Endothelial cell of umbilical vein (primary cell): ENCODE data around the gene ZDHHC13. TPM values are rescaled to one million over a fixed set of nuclear protein-coding genes. Genes with fewer than 3 reads are reported as not detected.

Experiments
- BruUV-seq: library from RNA; stranded (reverse); fragments of 400-500 nt; replicated peaks from 2 replicates; lab custom pipeline; 2021; lab: Mats Ljungman, UMichigan
- CTCF ChIA-PET: fragments of 300-600, 350-600 bp; sonication (Branson Sonifier 250); formaldehyde crosslinking; loops from one replicate; lab custom pipeline; 2021; ENCODE audit warnings: antibody characterized with exemption, inconsistent platforms; lab: Charles Lee
- POLR2A ChIA-PET: fragments of 300-600, 350-600 bp; sonication (Branson Sonifier 250); formaldehyde crosslinking; loops from one replicate; lab custom pipeline; 2021; ENCODE audit warnings: antibody characterized with exemption, inconsistent platforms; lab: Charles Lee
- DNase-seq: peaks from one replicate; pipeline ENCODE4 v3.0.0-alpha.2; 2011; ENCODE audit warnings: low read depth, low spot score
- FAIRE-seq: peaks from 2 replicates; lab custom pipeline; 2011; peaks lifted over from hg19 to GRCh38; lab: Jason Lieb, UNC
- H2AFZ ChIP-seq: 2 replicates; pipeline ENCODE4 v1.6.0; 2012; ENCODE audit warnings: low read depth, low read length, control low read depth, inconsistent platforms
- H3K27ac ChIP-seq: 2 replicates; pipeline ENCODE4 v1.5.1; 2011; ENCODE audit warnings: low read depth, mild to moderate bottlenecking, control low read depth, low read length, moderate library complexity; ENCODE audit not compliant: insufficient read depth
- H3K27me3 ChIP-seq, 2 experiments: 2 replicates each; pipeline versions ENCODE4 v1.6.0 to v1.6.1; 2011; ENCODE audit warnings: low read length in 2 of 2, mixed read lengths in 1 of 2; ENCODE audit not compliant: control insufficient read depth in 2 of 2, insufficient read depth in 2 of 2
- H3K36me3 ChIP-seq, 2 experiments: 2 replicates in 1 of 2; 3 replicates in 1 of 2; pipeline ENCODE4 v1.5.1; 2011; ENCODE audit warnings: low read length in 2 of 2, mild to moderate bottlenecking in 1 of 2, moderate library complexity in 1 of 2; ENCODE audit not compliant: control insufficient read depth in 2 of 2, insufficient read depth in 2 of 2; ENCODE audit errors: extremely low read depth in 1 of 2
- H3K4me1 ChIP-seq: 3 replicates; pipeline ENCODE4 v1.5.1; 2011; ENCODE audit warnings: mild to moderate bottlenecking, low read length; ENCODE audit not compliant: control insufficient read depth, insufficient read depth; ENCODE audit errors: extremely low read depth
- H3K4me2 ChIP-seq: 2 replicates; pipeline ENCODE4 v1.6.1; 2011; ENCODE audit warnings: low read length, control low read depth, mixed read lengths; ENCODE audit not compliant: insufficient read depth
- H3K4me3 ChIP-seq, 3 experiments: fragments of 200-600 bp in 1 of 3; sonication (generic), shearing (Covaris generic) in 1 of 3; replicated peaks in 1 of 3; 2 replicates each; pipeline ENCODE4 v1.5.1; 2011 to 2016; ENCODE audit warnings: control low read depth in 3 of 3, low read length in 3 of 3, mild to moderate bottlenecking in 2 of 3, inconsistent platforms in 1 of 3, low read depth in 1 of 3, moderate library complexity in 1 of 3; ENCODE audit not compliant: insufficient read depth in 1 of 3
- H3K79me2 ChIP-seq: 2 replicates; pipeline ENCODE4 v1.6.0; 2012; ENCODE audit warnings: low read length, inconsistent platforms; ENCODE audit not compliant: control insufficient read depth, insufficient read depth
- H3K9ac ChIP-seq: replicated peaks from 2 replicates; pipeline ENCODE3; 2011; ENCODE audit warnings: low read length, control low read depth; ENCODE audit not compliant: insufficient read depth; ENCODE audit errors: extremely low read depth
- H3K9me1 ChIP-seq: replicated peaks from 3 replicates; pipeline ENCODE4 v1.6.0; 2011; ENCODE audit warnings: mild to moderate bottlenecking, low read length; ENCODE audit not compliant: control insufficient read depth, insufficient read depth; ENCODE audit errors: extremely low read depth
- H3K9me3 ChIP-seq: replicated peaks from 2 replicates; pipeline ENCODE4 v1.5.1; 2012; ENCODE audit warnings: low read length, inconsistent platforms; ENCODE audit not compliant: control insufficient read depth, insufficient read depth
- H4K20me1 ChIP-seq: replicated peaks from 2 replicates; pipeline ENCODE3; 2011; ENCODE audit warnings: mild to moderate bottlenecking, low read length; ENCODE audit not compliant: control insufficient read depth, insufficient read depth; ENCODE audit errors: extremely low read depth
- EZH2 ChIP-seq: IDR thresholded peaks from 2 replicates; pipeline ENCODE4 v1.6.1; 2012; ENCODE audit warnings: borderline replicate concordance, low read depth, mild to moderate bottlenecking, moderate library complexity, low read length, inconsistent platforms; ENCODE audit not compliant: severe bottlenecking
- FOS ChIP-seq: IDR thresholded peaks from 2 replicates; pipeline ENCODE4 v1.6.1; 2011; ENCODE audit warnings: mild to moderate bottlenecking, low read length, moderate library complexity, borderline replicate concordance; ENCODE audit not compliant: insufficient read depth
- JUN ChIP-seq: IDR thresholded peaks from 2 replicates; pipeline ENCODE4 v1.6.1; 2011; ENCODE audit warnings: borderline replicate concordance, low read depth; ENCODE audit not compliant: insufficient read length, insufficient read depth
- MYC ChIP-seq: IDR thresholded peaks from one replicate; pipeline ENCODE4 v1.6.1; 2011; ENCODE audit warnings: mild to moderate bottlenecking, low read depth, low read length
- POLR2A ChIP-seq: IDR thresholded peaks from 2 replicates; pipeline ENCODE4 v1.6.1; 2012; ENCODE audit warnings: low read depth, mild to moderate bottlenecking, control low read depth, low read length
- POLR2AphosphoS5 ChIP-seq: IDR thresholded peaks from 2 replicates; pipeline ENCODE4 v1.6.1; 2012; ENCODE audit warnings: low read depth, mild to moderate bottlenecking, control low read depth, low read length, moderate library complexity; ENCODE audit not compliant: insufficient read depth
- dilution Hi-C: fragments of 300-500 bp; cut with MboI; formaldehyde crosslinking; loops from one replicate; pipeline ENCODE4 v1.15.0; 2019; ENCODE audit warnings: low sequenced_read_pairs; ENCODE audit not compliant: extremely low pct_ligation_motif_present
- intact Hi-C: fragments of 100-400 bp; cut with micrococcal nuclease; formaldehyde crosslinking; loops from one replicate; pipeline ENCODE4 v1.10.0; 2022
- polyA plus RNA-seq, 4 experiments: library from polyadenylated mRNA; depleted of rRNA in 3 of 4; stranded (reverse) in 3 of 4; unstranded in 1 of 4; fragments of >200 nt; gene quantifications; 2 replicates each; pipeline versions ENCODE4 v1.2.1 to v1.2.3, GENCODE V29; 2011 to 2012; ENCODE audit warnings: missing spikeins in 1 of 4
- total RNA-seq: library from RNA; stranded (reverse); gene quantifications from 2 replicates; pipeline ENCODE4 v1.2.3, GENCODE V29; 2021
- TF ChIP-seq, protein P1 (sequence below), 2 donors: IDR thresholded peaks; 1 replicate in 1 of 2; 2 replicates in 1 of 2; pipeline ENCODE4 v1.5.1; 2011; ENCODE audit warnings: low read length in 2 of 2, mild to moderate bottlenecking in 2 of 2, moderate library complexity in 2 of 2, control low read depth in 1 of 2, inconsistent platforms in 1 of 2, low read depth in 1 of 2; ENCODE audit not compliant: insufficient read depth in 1 of 2; ENCODE audit errors: extremely low read depth in 1 of 2
- TF ChIP-seq, protein P2 (sequence below): IDR thresholded peaks from 2 replicates; pipeline ENCODE4 v1.6.1; 2011; ENCODE audit not compliant: insufficient read depth, insufficient read length

Gene ZDHHC13
- total and polyA plus RNA-seq, 2 donors (not counting 3 experiments of a cell fraction or from before 2014, with no cell fraction given), result 37.4 to 52.9 TPM

DNA sequence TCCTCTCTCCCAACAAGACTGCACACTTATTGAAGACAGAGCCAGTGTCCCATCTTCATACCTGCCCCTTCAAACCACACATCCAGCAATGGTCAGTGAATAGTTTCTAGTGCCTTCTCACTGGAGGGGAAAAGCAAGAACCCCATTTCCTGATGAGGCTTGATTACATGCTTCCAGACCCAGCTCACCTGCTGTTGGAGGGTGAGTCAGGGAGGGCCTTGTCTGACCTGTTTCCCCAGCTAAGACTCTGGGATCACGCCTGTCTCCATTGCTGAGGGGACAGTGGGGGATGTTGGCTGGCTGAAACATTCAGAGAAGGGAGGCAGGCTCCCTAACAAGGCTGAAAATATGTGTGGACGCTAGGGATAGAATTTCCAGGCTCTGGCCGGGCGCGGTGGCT, 27.5 kb upstream of the ZDHHC13 start:
- ChIA-PET CTCF (interaction anchor here (0.7 to 2.9 kb wide), 5 partner anchors 10 to 32 kb away, joined by 3 to 43 read pairs (median 5); partner anchors contain the start of gene ZDHHC13), POLR2A (interaction anchor here (1.0 kb wide), 1 partner anchor 13 kb away, joined by 3 read pairs; no protein-coding TSS in a partner anchor)
- TF ChIP-seq FOS (no peak), MYC (no peak), JUN (no peak), EZH2 (no peak)
- TF ChIP-seq, protein P1, sequence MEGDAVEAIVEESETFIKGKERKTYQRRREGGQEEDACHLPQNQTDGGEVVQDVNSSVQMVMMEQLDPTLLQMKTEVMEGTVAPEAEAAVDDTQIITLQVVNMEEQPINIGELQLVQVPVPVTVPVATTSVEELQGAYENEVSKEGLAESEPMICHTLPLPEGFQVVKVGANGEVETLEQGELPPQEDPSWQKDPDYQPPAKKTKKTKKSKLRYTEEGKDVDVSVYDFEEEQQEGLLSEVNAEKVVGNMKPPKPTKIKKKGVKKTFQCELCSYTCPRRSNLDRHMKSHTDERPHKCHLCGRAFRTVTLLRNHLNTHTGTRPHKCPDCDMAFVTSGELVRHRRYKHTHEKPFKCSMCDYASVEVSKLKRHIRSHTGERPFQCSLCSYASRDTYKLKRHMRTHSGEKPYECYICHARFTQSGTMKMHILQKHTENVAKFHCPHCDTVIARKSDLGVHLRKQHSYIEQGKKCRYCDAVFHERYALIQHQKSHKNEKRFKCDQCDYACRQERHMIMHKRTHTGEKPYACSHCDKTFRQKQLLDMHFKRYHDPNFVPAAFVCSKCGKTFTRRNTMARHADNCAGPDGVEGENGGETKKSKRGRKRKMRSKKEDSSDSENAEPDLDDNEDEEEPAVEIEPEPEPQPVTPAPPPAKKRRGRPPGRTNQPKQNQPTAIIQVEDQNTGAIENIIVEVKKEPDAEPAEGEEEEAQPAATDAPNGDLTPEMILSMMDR (IDR thresholded peaks at IDR 0.05; ENCODE audit: extremely low read depth in 1 of 2, insufficient read depth in 1 of 2, low read depth in 1 of 2, low read length in 2 of 2), result no peak
- no peak for DNase-seq
- FAIRE-seq, result no peak
- no peaks in the 10 kb centered on the region for H4K20me1 ChIP-seq
- H3K9me3 ChIP-seq, result no peaks in the 10 kb centered on the region
- H3K9ac ChIP-seq, result no peak overlapping the region
- no peaks in the 10 kb centered on the region for H3K36me3 ChIP-seq
- no TSS peak for BruUV-seq
- intact Hi-C loops, result no loop called here
- no peaks in the 10 kb centered on the region for H3K9me1 ChIP-seq
- dilution Hi-C loops, result no loop called here
- no peak overlapping the region for H3K4me3 ChIP-seq
- no peaks in the 10 kb centered on the region for H3K27me3 ChIP-seq
- no peak overlapping the region for H3K27ac ChIP-seq
- peak overlapping the region; percentile 55 for H2AFZ ChIP-seq
- H3K4me1 ChIP-seq, result peaks cover 50% of the 10 kb centered on the region
- no peaks in the 10 kb centered on the region for H3K79me2 ChIP-seq
- no peak overlapping the region for H3K4me2 ChIP-seq

DNA sequence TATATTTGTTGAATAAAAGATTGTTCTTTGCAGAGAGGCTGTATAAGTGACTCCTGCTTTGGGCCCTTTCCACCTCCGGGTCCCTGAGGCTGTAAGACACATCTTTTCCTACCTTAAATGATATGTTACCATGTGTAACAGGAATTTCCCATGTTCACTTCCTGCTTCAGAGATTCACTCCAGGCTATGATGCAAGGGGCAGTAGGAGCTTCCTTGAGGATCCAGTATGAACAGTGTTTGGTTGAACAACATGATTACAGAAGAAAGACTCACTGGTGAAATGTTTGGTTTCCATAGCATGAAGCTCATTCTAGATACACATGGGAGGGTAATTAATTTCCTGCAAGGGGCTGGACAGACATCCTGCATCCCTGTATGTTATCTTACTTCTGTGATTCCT, 25.6 kb upstream of the ZDHHC13 start:
- no peaks in the 10 kb centered on the region for H3K79me2 ChIP-seq
- no peak for DNase-seq
- POLR2A ChIA-PET, result no interaction called here
- no peak for TF ChIP-seq FOS
- TF ChIP-seq POLR2A, result no peak
- no peak for TF ChIP-seq JUN
- TF ChIP-seq POLR2AphosphoS5, result no peak
- TF ChIP-seq, protein P2, sequence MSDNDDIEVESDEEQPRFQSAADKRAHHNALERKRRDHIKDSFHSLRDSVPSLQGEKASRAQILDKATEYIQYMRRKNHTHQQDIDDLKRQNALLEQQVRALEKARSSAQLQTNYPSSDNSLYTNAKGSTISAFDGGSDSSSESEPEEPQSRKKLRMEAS, result no peak
- TF ChIP-seq MYC, result no peak
- no peaks in the 10 kb centered on the region for H4K20me1 ChIP-seq
- no peak overlapping the region for H3K27ac ChIP-seq
- intact Hi-C loops (no loop called here), dilution Hi-C loops (no loop called here)
- H3K36me3 ChIP-seq, result no peaks in the 10 kb centered on the region
- H3K27me3 ChIP-seq, result no peaks in the 10 kb centered on the region
- H2AFZ ChIP-seq, result peak overlapping the region; percentile 31
- no peak overlapping the region for H3K4me2 ChIP-seq
- BruUV-seq, result no TSS peak
- no peak overlapping the region for H3K4me3 ChIP-seq
- no peak overlapping the region for H3K9ac ChIP-seq
- H3K4me1 ChIP-seq, result peaks cover 50% of the 10 kb centered on the region
- no peak for FAIRE-seq
- CTCF ChIA-PET, result interaction anchor here (0.6 to 1.5 kb wide), 5 partner anchors 11 to 497 kb away, joined by 3 to 9 read pairs (median 3); no protein-coding TSS in a partner anchor
- H3K9me1 ChIP-seq, result no peaks in the 10 kb centered on the region
- H3K9me3 ChIP-seq, result no peaks in the 10 kb centered on the region
